OCI-LY3 (cell line): ENCODE results near the gene TULP3.

Source experiments
- EZH2phosphoT487 ChIP-seq: fragments of 200-600 bp; shearing (Covaris generic); IDR thresholded peaks from 2 replicates; pipeline ENCODE4 v1.6.1; 2018; ENCODE audit warnings: antibody characterized with exemption, mixed run types, low read depth
- TF ChIP-seq, protein P1 (sequence below): fragments of 200-600, 300-600 bp; sonication (generic); IDR thresholded peaks from 2 replicates; pipeline ENCODE4 v1.5.1; 2014; ENCODE audit warnings: antibody characterized with exemption, low read length, low read depth

GRCh38 chr12:2941524-2941923 lies 50.8 kb downstream of the TULP3 start:
- TF ChIP-seq, protein P1, sequence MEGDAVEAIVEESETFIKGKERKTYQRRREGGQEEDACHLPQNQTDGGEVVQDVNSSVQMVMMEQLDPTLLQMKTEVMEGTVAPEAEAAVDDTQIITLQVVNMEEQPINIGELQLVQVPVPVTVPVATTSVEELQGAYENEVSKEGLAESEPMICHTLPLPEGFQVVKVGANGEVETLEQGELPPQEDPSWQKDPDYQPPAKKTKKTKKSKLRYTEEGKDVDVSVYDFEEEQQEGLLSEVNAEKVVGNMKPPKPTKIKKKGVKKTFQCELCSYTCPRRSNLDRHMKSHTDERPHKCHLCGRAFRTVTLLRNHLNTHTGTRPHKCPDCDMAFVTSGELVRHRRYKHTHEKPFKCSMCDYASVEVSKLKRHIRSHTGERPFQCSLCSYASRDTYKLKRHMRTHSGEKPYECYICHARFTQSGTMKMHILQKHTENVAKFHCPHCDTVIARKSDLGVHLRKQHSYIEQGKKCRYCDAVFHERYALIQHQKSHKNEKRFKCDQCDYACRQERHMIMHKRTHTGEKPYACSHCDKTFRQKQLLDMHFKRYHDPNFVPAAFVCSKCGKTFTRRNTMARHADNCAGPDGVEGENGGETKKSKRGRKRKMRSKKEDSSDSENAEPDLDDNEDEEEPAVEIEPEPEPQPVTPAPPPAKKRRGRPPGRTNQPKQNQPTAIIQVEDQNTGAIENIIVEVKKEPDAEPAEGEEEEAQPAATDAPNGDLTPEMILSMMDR: no peak
- TF ChIP-seq EZH2phosphoT487: no peak
